A549 treated with Hydrocortisone at 1 μM for 4 hours (cell line): ENCODE measurements around the gene FUOM. TPM values are rescaled to one million over a fixed set of nuclear protein-coding genes. Genes with fewer than 3 reads are reported as not detected.

Source experiments
- total RNA-seq: library from RNA; stranded (reverse); fragments of 200-300 nt; extraction: Qiagen RNA extraction; gene quantifications from 5 replicates; pipeline ENCODE4 v1.2.3, GENCODE V29; 2022

FUOM gene, protein sequence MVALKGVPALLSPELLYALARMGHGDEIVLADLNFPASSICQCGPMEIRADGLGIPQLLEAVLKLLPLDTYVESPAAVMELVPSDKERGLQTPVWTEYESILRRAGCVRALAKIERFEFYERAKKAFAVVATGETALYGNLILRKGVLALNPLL
- total RNA-seq, result 13.3 to 17.6 TPM (median 16.0 TPM) in 5 replicates

GRCh38 chr10:133357285-133358161, at the start of gene FUOM:
Gene FUOM, minus strand, starts transcription at chr10:133358019. Its CDS starts 12 bp downstream, at chr10:133358007.

DNA sequence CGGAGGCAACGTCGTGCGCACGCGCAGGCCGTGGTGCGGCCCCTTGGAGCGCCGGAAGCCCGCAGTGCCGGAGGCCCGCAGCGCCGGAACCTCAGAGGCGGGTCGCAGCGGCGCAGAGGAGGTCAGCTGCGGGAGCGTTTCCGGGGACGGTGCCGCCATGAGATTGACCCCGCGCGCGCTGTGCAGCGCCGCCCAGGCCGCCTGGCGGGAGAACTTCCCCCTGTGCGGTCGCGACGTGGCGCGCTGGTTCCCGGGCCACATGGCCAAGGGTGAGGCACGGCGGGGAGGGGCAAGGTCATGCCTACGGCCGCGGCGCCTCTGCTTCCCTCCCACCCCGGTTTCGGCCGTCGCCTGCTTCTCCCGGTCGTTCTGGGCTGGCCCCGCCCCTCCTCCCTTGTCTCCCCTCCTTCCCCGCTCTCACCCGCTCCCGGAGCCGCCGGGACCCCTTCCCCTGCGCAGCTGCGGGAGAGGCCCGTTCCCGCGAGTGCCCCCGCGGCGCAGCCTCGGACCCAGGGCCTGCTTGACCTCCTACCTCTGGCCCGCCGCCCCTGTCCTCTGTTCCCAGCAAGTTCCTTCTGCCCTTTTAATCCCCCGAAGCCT, 36.3 kb upstream of the FUOM start, which contains the start of gene MTG1:
Gene MTG1, plus strand, starts transcription at position 94 of the 600 bp plus-strand sequence. Its CDS starts 64 bp downstream, at position 158.

DNA sequence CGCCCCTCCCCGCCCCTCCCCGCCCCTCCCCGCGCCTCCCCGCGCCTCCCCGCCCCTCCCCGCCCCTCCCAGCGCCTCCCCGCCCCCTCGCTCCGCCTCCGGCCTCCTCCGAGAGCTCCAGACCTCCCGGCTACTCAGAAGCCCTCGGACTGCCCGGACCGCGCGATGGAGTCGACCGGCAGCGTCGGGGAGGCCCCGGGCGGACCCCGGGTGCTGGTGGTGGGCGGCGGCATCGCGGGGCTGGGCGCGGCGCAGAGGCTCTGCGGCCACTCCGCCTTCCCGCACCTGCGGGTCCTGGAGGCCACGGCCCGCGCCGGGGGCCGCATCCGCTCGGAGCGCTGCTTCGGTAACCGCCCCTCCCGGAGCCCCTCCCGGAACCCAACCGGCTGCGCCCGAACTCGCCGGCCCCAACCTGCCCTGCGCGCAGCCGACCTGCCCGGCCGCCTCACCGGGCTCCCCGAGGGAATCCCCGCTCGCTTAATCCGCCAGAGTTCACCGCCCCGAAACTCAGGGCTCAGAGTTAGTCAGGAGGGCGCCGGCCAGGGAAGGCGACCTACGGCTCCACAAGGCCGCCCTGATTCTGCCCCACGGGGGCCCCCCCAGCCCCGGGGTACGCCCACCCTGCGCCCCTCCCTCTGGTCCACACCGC, 21.5 kb upstream of the FUOM start, which contains the start of gene PAOX:
Gene PAOX, plus strand, starts transcription at position 111 of the 649 bp plus-strand sequence. Its CDS starts 55 bp downstream, at position 166.

GRCh38 chr10:133373174-133374090, 15.6 kb upstream of the FUOM start, which contains the start of gene ECHS1:
Gene ECHS1, minus strand, starts transcription at chr10:133373354. Its CDS starts 21 bp downstream, at chr10:133373333.

GRCh38 chr10:133336577-133337369, 21.0 kb downstream of the FUOM start, which contains the start of gene CALY:
Gene CALY, minus strand, starts transcription at chr10:133336896. Its CDS starts 7,907 bp downstream, at chr10:133328989.

DNA sequence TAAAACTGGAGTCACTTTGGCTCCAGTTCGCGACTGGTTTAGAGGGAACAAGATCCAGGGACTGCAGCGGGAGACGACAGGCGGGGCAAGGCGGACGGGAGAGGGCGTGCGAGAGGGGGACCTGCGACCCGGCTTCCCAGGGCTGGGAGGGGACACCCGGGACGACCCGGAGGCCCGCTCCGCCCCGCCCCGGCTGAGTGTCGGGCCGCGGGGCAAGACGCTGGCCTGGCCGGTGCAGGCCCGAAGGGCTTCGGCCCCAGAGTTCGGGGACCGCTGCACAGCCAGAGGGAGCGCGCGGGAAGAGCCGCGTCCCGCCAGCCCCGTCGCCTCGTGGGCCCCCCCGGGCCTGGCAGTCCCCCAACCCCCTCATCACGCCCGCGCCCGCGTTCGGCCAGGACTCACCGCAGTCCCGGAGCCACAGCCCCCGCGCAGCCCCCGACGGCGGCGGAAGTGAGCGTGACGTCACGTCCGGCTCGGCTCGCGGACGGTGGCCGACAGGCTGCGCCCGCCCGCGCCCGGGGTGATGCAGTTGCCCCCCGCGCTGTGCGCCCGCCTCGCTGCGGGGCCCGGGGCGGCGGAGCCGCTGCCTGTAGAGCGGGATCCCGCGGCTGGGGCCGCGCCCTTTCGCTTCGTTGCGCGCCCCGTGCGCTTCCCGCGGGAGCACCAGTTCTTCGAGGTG, 49.3 kb downstream of the FUOM start, which contains the start of the genes TUBGCP2 and ZNF511:
Gene TUBGCP2, minus strand, starts transcription at position 452 of the 679 bp plus-strand sequence. CDS start 5,931 bp downstream, outside the sequence.
Gene ZNF511, plus strand, starts transcription at position 494 of the 679 bp plus-strand sequence. Its CDS starts 30 bp downstream, at position 524.

Other genes starting within 250 kb of the FUOM start
- 0.91 to 2.6 TPM (median 1.4 TPM) in 5 replicates for gene KNDC1, start 197.8 kb downstream of the FUOM start, total RNA-seq
- 0.10 TPM in 1 of 5 replicates, not detected in the others for gene UTF1, start 127.8 kb downstream of the FUOM start, total RNA-seq
- not detected in 5 replicates for gene VENTX, start 120.2 kb downstream of the FUOM start, total RNA-seq
- 1.6 to 4.2 TPM (median 3.7 TPM) in 5 replicates for gene ADAM8, start 81.2 kb downstream of the FUOM start, total RNA-seq
- 32.4 to 49.6 TPM (median 42.5 TPM) in 5 replicates for gene TUBGCP2, start 49.1 kb downstream of the FUOM start, total RNA-seq
- gene ZNF511, start 49.1 kb downstream of the FUOM start, total RNA-seq, result 51.5 to 74.7 TPM (median 69.1 TPM) in 5 replicates
- gene CALY, start 21.1 kb downstream of the FUOM start, total RNA-seq, result 0.45 to 0.71 TPM (median 0.59 TPM) in 5 replicates
- gene PRAP1, start 10.6 kb downstream of the FUOM start, total RNA-seq, result 0.15 TPM in 1 of 5 replicates, not detected in the others
- gene ECHS1, start 15.3 kb upstream of the FUOM start, total RNA-seq, result 130 to 159 TPM (median 145 TPM) in 5 replicates
- 1.7 to 2.5 TPM (median 2.1 TPM) in 5 replicates for gene PAOX, start 21.2 kb upstream of the FUOM start, total RNA-seq
- gene MTG1, start 36.1 kb upstream of the FUOM start, total RNA-seq, result 41.4 to 53.4 TPM (median 49.7 TPM) in 5 replicates
- 0.22 to 0.54 TPM (median 0.30 TPM) in 5 replicates for gene SPRN, start 66.6 kb upstream of the FUOM start, total RNA-seq
- 0.20 to 0.32 TPM (median 0.22 TPM) in 5 replicates for gene SCART1, start 95.9 kb upstream of the FUOM start, total RNA-seq
- 0.16 to 0.29 TPM (median 0.21 TPM) in 4 of 5 replicates, not detected in the other for gene CYP2E1, start 169.3 kb upstream of the FUOM start, total RNA-seq
- not detected in 5 replicates for gene SYCE1, start 207.6 kb upstream of the FUOM start, total RNA-seq